KMS-11 (cell line): ENCODE measurements around the gene SLC39A13.

Source experiments
- H2AFZ ChIP-seq: fragments of 200-600 bp; sonication (generic); 2 replicates; pipeline ENCODE4 v1.6.1; 2016; ENCODE audit warnings: antibody characterized with exemption, mixed run types, low read depth
- H3K27ac ChIP-seq: fragments of 200-600 bp; sonication (generic); 2 replicates; pipeline ENCODE4 v1.6.1; 2016; ENCODE audit warnings: mild to moderate bottlenecking, mixed run types
- H3K27me3 ChIP-seq: fragments of 200-600 bp; sonication (generic); 2 replicates; pipeline ENCODE4 v1.6.1; 2017; ENCODE audit warnings: mild to moderate bottlenecking, low read depth, mixed run types, moderate library complexity; ENCODE audit not compliant: insufficient read depth
- H3K36me3 ChIP-seq: fragments of 200-600 bp; sonication (generic); 2 replicates; pipeline ENCODE4 v1.6.1; 2017; ENCODE audit warnings: mild to moderate bottlenecking, mixed run types; ENCODE audit not compliant: insufficient read depth
- H3K4me1 ChIP-seq: fragments of 200-600 bp; sonication (generic); 2 replicates; pipeline ENCODE4 v1.6.1; 2016; ENCODE audit warnings: mild to moderate bottlenecking, low read depth, mixed run types; ENCODE audit not compliant: poor library complexity, severe bottlenecking
- H3K4me2 ChIP-seq: fragments of 200-600 bp; sonication (generic); 2 replicates; pipeline ENCODE4 v1.7.0; 2016; ENCODE audit warnings: mild to moderate bottlenecking, mixed run types
- H3K4me3 ChIP-seq: fragments of 200-600 bp; sonication (generic); IDR thresholded peaks from 2 replicates; pipeline ENCODE4 v1.6.1; 2017; ENCODE audit warnings: low read depth, low read length, mixed read lengths; ENCODE audit not compliant: insufficient read depth
- H3K79me2 ChIP-seq: fragments of 200-600 bp; sonication (generic); 2 replicates; pipeline ENCODE4 v1.6.1; 2016; ENCODE audit warnings: low read depth, mixed run types; ENCODE audit not compliant: insufficient read depth
- H3K9ac ChIP-seq: fragments of 200-600 bp; sonication (generic); 2 replicates; pipeline ENCODE4 v1.6.1; 2016; ENCODE audit warnings: mild to moderate bottlenecking, mixed run types
- H4K20me1 ChIP-seq: fragments of 200-600 bp; sonication (generic); 2 replicates; pipeline ENCODE4 v1.6.1; 2016; ENCODE audit warnings: mild to moderate bottlenecking, mixed run types; ENCODE audit not compliant: insufficient read depth
- TF ChIP-seq, protein P1 (sequence below): fragments of 200-600 bp; sonication (generic); conservative IDR thresholded peaks from 2 replicates; pipeline ENCODE4 v1.6.1; 2017; ENCODE audit warnings: low read depth, mild to moderate bottlenecking, antibody characterized with exemption, low read length, moderate library complexity, mixed read lengths

SLC39A13 gene

DNA sequence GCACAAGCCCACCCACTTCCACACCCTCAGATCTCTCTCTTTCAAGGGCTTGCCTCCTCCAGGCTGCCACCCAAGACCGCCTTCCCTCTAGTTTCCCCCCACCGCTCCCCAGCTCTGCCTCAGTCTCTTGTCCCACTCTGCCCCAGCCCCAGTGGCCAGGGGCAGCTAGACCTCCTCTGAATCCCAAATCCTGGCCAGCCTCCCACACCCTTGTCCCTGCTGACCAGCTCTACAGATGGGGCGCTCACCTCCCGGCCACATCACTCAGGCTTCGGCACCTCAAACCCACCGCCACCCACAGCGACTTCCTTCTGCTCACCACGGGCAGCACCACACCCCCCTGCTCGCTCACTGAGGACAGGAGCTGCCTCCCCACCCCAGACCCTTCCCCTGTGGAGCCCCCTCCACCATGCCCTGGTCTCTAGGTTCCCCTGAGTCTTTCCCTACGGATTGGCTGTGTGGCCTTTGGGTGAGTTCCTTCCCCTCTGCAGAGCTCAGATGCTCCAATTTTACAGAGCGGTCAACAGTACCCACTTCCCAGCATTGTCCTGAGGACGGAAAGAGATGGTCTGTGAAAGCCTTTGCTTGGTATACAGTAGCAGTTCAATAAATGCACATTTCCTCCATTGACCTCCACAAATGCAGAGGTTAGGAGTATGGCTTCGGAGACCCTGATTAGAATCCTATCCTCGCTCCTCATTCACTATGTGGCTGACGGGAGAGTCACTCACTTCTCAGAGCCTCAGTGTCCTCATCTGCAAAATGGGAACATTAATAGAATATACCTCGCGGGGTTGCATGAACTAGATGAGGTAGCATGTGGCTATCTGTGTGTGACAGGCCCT, 18.6 kb upstream of the SLC39A13 start:
- Histone ChIP-seq H3K9ac (no peak overlapping the region), H3K4me1 (peaks cover 21% of the 10 kb centered on the region), H2AFZ (no peak overlapping the region), H3K36me3 (no peaks in the 10 kb centered on the region), H3K27ac (no peak overlapping the region), H3K4me3 (no peak overlapping the region), H3K4me2 (no peak overlapping the region), H3K79me2 (no peaks in the 10 kb centered on the region), H4K20me1 (no peaks in the 10 kb centered on the region), H3K27me3 (no peaks in the 10 kb centered on the region)
- TF ChIP-seq, protein P1, sequence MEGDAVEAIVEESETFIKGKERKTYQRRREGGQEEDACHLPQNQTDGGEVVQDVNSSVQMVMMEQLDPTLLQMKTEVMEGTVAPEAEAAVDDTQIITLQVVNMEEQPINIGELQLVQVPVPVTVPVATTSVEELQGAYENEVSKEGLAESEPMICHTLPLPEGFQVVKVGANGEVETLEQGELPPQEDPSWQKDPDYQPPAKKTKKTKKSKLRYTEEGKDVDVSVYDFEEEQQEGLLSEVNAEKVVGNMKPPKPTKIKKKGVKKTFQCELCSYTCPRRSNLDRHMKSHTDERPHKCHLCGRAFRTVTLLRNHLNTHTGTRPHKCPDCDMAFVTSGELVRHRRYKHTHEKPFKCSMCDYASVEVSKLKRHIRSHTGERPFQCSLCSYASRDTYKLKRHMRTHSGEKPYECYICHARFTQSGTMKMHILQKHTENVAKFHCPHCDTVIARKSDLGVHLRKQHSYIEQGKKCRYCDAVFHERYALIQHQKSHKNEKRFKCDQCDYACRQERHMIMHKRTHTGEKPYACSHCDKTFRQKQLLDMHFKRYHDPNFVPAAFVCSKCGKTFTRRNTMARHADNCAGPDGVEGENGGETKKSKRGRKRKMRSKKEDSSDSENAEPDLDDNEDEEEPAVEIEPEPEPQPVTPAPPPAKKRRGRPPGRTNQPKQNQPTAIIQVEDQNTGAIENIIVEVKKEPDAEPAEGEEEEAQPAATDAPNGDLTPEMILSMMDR = no peak

DNA sequence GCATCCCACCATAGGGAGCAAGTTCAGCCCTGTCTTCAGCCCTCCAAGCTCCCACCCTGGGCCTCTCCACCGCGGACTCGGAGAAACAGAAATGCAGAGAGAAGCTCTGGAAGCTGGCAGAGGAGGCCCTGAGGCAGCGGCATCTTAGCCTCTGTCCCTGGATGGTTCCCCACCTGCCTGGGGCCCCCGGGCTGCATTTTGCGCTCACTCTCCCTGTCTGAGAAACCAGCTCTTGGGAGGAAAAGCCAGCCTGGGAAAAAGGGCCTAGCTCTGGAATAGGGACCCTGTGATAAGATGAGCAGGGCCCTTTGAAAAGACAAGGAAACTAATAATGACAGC, 18.0 kb upstream of the SLC39A13 start:
- H3K79me2 ChIP-seq = no peaks in the 10 kb centered on the region
- no peaks in the 10 kb centered on the region for H3K36me3 ChIP-seq
- H3K9ac ChIP-seq = no peak overlapping the region
- H4K20me1 ChIP-seq = no peaks in the 10 kb centered on the region
- TF ChIP-seq, protein P1 = no peak
- H2AFZ ChIP-seq = no peak overlapping the region
- H3K27ac ChIP-seq = no peak overlapping the region
- no peak overlapping the region for H3K4me2 ChIP-seq
- no peaks in the 10 kb centered on the region for H3K27me3 ChIP-seq
- H3K4me1 ChIP-seq = peaks cover 21% of the 10 kb centered on the region
- no peak overlapping the region for H3K4me3 ChIP-seq

DNA sequence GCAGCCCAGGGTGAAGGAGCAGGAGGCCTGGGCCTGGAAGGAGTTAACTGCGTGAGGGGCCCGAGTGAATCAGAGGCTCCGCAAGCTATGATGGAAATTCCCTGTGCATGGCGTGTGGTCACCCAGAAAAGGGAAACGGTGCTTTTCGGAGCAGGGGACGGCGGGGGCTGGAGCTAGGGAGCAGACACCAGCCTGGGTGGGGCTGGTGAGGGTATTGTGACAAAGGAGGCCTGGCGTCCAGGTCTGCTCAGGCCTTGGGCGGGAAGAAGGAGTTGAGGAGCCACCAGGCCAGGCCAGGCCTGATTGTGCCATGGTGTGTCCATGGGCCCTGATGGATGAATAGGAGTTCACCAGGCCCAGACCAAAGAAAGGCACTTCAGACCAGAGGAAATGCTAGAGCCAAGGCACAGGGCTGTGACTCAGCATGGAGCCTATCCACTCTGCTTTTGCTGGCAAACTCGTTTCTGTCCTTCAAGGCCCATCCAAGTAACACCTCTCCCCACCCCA, 17.3 kb upstream of the SLC39A13 start:
- no peak overlapping the region for H3K27ac ChIP-seq
- no peaks in the 10 kb centered on the region for H3K36me3 ChIP-seq
- no peak overlapping the region for H3K9ac ChIP-seq
- H3K4me1 ChIP-seq = peaks cover 21% of the 10 kb centered on the region
- H3K79me2 ChIP-seq = no peaks in the 10 kb centered on the region
- TF ChIP-seq, protein P1 = no peak
- H2AFZ ChIP-seq = no peak overlapping the region
- H3K27me3 ChIP-seq = no peaks in the 10 kb centered on the region
- H3K4me2 ChIP-seq = no peak overlapping the region
- H4K20me1 ChIP-seq = no peaks in the 10 kb centered on the region
- H3K4me3 ChIP-seq = no peak overlapping the region

DNA sequence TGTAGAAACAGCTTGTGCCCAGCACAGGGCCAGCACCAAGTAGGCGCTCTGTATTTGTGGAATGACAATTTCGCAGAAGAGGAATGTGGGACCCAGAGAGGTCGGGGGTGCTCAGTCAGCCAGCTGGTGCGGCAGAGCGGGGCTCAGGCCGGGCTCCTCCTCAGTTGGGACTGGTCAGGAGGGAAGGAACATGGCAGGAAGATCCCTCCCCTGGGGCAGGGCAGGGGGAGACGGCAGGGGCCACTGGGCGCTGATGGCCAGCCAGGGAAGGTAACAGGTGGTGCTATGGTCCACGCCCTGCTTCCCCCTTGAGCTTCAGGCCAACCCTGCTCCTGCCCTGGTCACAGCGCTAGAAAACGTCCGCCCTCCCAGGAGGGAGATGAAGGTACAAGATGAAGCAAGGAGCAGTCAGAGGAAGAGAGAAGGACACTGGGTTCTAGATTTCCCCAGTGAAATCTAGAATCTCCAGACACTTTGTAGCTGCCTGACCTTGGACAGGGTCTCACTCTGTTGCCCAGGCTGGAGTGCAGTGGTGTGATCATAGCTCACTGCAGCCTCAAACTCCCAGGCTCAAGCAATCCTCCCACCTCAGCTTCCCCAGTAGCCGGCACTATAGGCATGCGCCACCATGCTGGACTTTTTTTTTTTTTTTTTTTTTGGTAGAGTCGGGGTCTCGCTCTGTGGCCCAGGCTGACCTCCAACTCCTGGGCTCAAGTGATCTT, 16.5 kb upstream of the SLC39A13 start:
- Histone ChIP-seq H3K4me1 (peaks cover 21% of the 10 kb centered on the region), H3K4me2 (no peak overlapping the region), H3K79me2 (no peaks in the 10 kb centered on the region), H3K4me3 (no peak overlapping the region), H3K27me3 (no peaks in the 10 kb centered on the region), H2AFZ (no peak overlapping the region), H3K36me3 (no peaks in the 10 kb centered on the region), H3K27ac (no peak overlapping the region), H3K9ac (no peak overlapping the region), H4K20me1 (no peaks in the 10 kb centered on the region)
- TF ChIP-seq, protein P1 = no peak
